22Rv1 (cell line): ENCODE measurements around the gene RAB1A.

ENCODE experiments used
- H3K27ac ChIP-seq: fragments of 450-650 bp; 2 replicates; pipeline ENCODE4 v1.5.1; 2017
- CTCF ChIP-seq: fragments of 450-650 bp; IDR thresholded peaks from 2 replicates; pipeline ENCODE4 v1.5.1; 2017; ENCODE audit warnings: mild to moderate bottlenecking
- ZFX ChIP-seq: fragments of 450-650 bp; IDR thresholded peaks from 2 replicates; pipeline ENCODE4 v1.6.1; 2017; ENCODE audit warnings: antibody characterized with exemption, borderline replicate concordance

Gene RAB1A

GRCh38 chr2:65057054-65057375, 72.9 kb downstream of the RAB1A start:
- no peak overlapping the region for H3K27ac ChIP-seq
- TF ChIP-seq CTCF (no peak), ZFX (no peak)

GRCh38 chr2:65056215-65057053, 73.5 kb downstream of the RAB1A start, which contains the start of gene CEP68:
Gene CEP68 (plus strand): TSS chr2:65056416. CDS start chr2:65069445, 13,029 bp downstream.
- H3K27ac ChIP-seq, result peak within 1 kb of the TSS; percentile 25; the same call in 1 of the 2 replicates
- TF ChIP-seq CTCF (no peak), ZFX (no peak)

GRCh38 chr2:65055422-65056214, 74.3 kb downstream of the RAB1A start:
- no peak overlapping the region for H3K27ac ChIP-seq
- no peak for TF ChIP-seq ZFX
- no peak for TF ChIP-seq CTCF

GRCh38 chr2:65054749-65055421, 75.0 kb downstream of the RAB1A start:
- TF ChIP-seq CTCF (no peak), ZFX (no peak)
- no peak overlapping the region for H3K27ac ChIP-seq

GRCh38 chr2:65053199-65053598, 76.7 kb downstream of the RAB1A start:
- TF ChIP-seq ZFX (no peak), CTCF (no peak)
- H3K27ac ChIP-seq, result no peak overlapping the region

- TF ChIP-seq ZFX (no peak), CTCF (no peak)
- no peak overlapping the region for H3K27ac ChIP-seq
These were observed 79.0 kb downstream of the RAB1A start for GRCh38 chr2:65050931-65051330.
